Immature natural killer cell (primary cell): ENCODE results near the gene COX20. TPM values are rescaled to one million over a fixed set of nuclear protein-coding genes. Genes with fewer than 3 reads are reported as not detected.

Source experiments
- DNase-seq, 3 donors: peaks; one replicate each; pipeline ENCODE4 v3.0.0; 2022; ENCODE audit warnings: mixed read lengths in 1 of 3
- H3K27ac Mint-ChIP-seq, 6 donors: one replicate each; pipeline ENCODE4 v1.8.0; 2020; ENCODE audit warnings: mixed read lengths in 6 of 6, mild to moderate bottlenecking in 5 of 6, inconsistent platforms in 4 of 6, moderate library complexity in 3 of 6
- H3K27me3 Mint-ChIP-seq, 3 donors: one replicate each; pipeline ENCODE4 v1.8.0; 2020 to 2021; ENCODE audit warnings: low read depth in 3 of 3, mild to moderate bottlenecking in 3 of 3, mixed read lengths in 3 of 3, moderate library complexity in 3 of 3, inconsistent platforms in 1 of 3
- H3K36me3 Mint-ChIP-seq, 3 donors: one replicate each; pipeline ENCODE4 v1.8.0; 2020; ENCODE audit warnings: mixed read lengths in 3 of 3, inconsistent platforms in 2 of 3, mild to moderate bottlenecking in 2 of 3
- H3K4me1 Mint-ChIP-seq, 2 donors: one replicate each; pipeline ENCODE4 v1.8.0; 2020; ENCODE audit warnings: inconsistent platforms in 2 of 2, mild to moderate bottlenecking in 2 of 2, mixed read lengths in 2 of 2, moderate library complexity in 1 of 2
- H3K4me3 Mint-ChIP-seq, 5 donors: one replicate each; pipeline ENCODE4 v1.8.0; 2020; ENCODE audit warnings: mild to moderate bottlenecking in 5 of 5, mixed read lengths in 5 of 5, inconsistent platforms in 3 of 5, moderate library complexity in 3 of 5
- H3K9me3 Mint-ChIP-seq, 6 donors: one replicate each; pipeline ENCODE4 v1.8.0; 2020; ENCODE audit warnings: mild to moderate bottlenecking in 6 of 6, mixed read lengths in 6 of 6, inconsistent platforms in 4 of 6, moderate library complexity in 3 of 6
- polyA plus RNA-seq, 3 donors: library from polyadenylated mRNA; unstranded; fragments of 300-500 nt; fragmentation: Illumina TruSeq; gene quantifications; one replicate each; pipeline ENCODE4 v1.2.3, GENCODE V29; 2021

COX20 gene
- polyA plus RNA-seq, 3 donors from 2014 or later, result 41.5 to 57.4 (median 43.8) TPM

- Mint-ChIP-seq H3K27me3 (peaks cover 30 to 39% (median 38%) of the 10 kb centered on the region in 3 donors), H3K27ac (peak overlapping the region; percentile 94 to 99 (median 98)), H3K4me3 (peak overlapping the region; percentile 87 to 96 (median 92)), H3K9me3 (no peaks in the 10 kb centered on the region), H3K36me3 (peaks cover 16 to 27% (median 22%) of the 10 kb centered on the region in 3 donors), H3K4me1 (peaks cover 56 to 74% of the 10 kb centered on the region in 2 donors)
- DNase-seq, result peak; percentile 91 to 95 (median 94)
These were observed 27.4 kb downstream of the COX20 start for GRCh38 chr1:244862699-244863490.

GRCh38 chr1:244863491-244864252 lies 28.2 kb downstream of the COX20 start:
- Mint-ChIP-seq H3K27me3 (peaks cover 30 to 40% (median 39%) of the 10 kb centered on the region in 3 donors), H3K36me3 (peaks cover 9 to 19% (median 19%) of the 10 kb centered on the region in 3 donors), H3K27ac (peak overlapping the region; percentile 95 to 99 (median 98)), H3K4me1 (peaks cover 52 to 67% of the 10 kb centered on the region in 2 donors), H3K9me3 (no peaks in the 10 kb centered on the region), H3K4me3 (peak overlapping the region; percentile 92 to 96 (median 92))
- DNase-seq, result no peak

GRCh38 chr1:244864253-244865027 lies 29.0 kb downstream of the COX20 start, which contains the start of gene HNRNPU:
Gene HNRNPU, minus strand, starts transcription at chr1:244864543. Its CDS starts 236 bp downstream, at chr1:244864307.
- Mint-ChIP-seq H3K27ac (peak within 1 kb of the TSS; percentile 95 to 98 (median 98)), H3K36me3 (peaks cover 7 to 14% (median 13%) of the 10 kb centered on the region in 3 donors), H3K4me3 (peak within 1 kb of the TSS; percentile 92 to 95 (median 92)), H3K9me3 (no peaks in the 10 kb centered on the region), H3K4me1 (peaks cover 55 to 67% of the 10 kb centered on the region in 2 donors), H3K27me3 (peaks cover 30 to 40% (median 40%) of the 10 kb centered on the region in 3 donors)
- DNase-seq, result peak; percentile 97 to 98 (median 97)

DNA sequence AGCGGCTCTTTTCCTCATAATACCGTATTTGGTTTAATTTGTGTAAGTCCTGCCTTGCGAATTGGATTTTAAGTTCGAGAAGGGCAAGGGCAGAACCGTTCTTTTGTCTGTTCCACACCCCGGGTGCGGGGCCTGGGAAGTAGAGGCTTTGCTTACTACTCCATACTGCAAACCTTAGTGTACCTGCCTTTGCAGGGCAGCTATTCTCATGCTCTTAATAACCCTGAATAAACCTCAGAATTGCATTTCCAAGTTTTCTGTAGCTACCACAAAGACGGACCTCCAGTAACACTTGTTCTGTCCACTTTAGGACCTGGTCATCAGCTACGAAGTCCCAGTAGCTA lies 29.5 kb downstream of the COX20 start:
- DNase-seq, result no peak
- Mint-ChIP-seq H3K9me3 (no peaks in the 10 kb centered on the region), H3K4me1 (peaks cover 56 to 67% of the 10 kb centered on the region in 2 donors), H3K4me3 (peak overlapping the region; percentile 92 to 95 (median 92)), H3K27ac (peak overlapping the region; percentile 95 to 98 (median 98)), H3K27me3 (peaks cover 30 to 40% (median 40%) of the 10 kb centered on the region in 3 donors), H3K36me3 (peaks cover 7 to 13% (median 13%) of the 10 kb centered on the region in 3 donors)

GRCh38 chr1:244865820-244866219 lies 30.4 kb downstream of the COX20 start:
- H3K9me3 Mint-ChIP-seq, result no peaks in the 10 kb centered on the region
- peaks cover 0 to 10% (median 6%) of the 10 kb centered on the region in 3 donors for H3K36me3 Mint-ChIP-seq
- H3K27ac Mint-ChIP-seq, result peak overlapping the region; percentile 95 to 98 (median 98)
- DNase-seq, result no peak
- H3K27me3 Mint-ChIP-seq, result peaks cover 30 to 40% (median 37%) of the 10 kb centered on the region in 3 donors
- H3K4me3 Mint-ChIP-seq, result peak overlapping the region in 2 of 5 donors; percentile 92
- H3K4me1 Mint-ChIP-seq, result peaks cover 54 to 63% of the 10 kb centered on the region in 2 donors

DNA sequence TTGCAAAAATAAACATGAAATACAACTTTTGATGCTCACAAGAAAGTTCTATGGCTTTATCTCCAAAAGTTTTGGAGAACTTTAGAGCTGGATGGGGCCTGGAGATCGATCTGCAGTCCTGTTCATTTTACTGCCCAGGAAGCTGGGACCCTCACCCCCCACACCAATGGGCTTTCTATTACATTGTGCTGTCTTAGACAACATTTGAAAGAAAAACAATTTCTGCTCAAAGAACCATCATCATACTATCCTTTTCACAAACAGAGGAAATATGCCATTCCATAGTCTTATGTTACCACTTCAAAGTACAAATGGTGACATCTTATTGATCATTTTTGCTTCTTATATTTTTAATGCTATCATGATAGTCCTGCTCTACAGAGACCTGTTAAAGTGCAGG lies 30.9 kb downstream of the COX20 start:
- H3K4me1 Mint-ChIP-seq, result peaks cover 49 to 58% of the 10 kb centered on the region in 2 donors
- H3K9me3 Mint-ChIP-seq, result no peaks in the 10 kb centered on the region
- H3K4me3 Mint-ChIP-seq, result peak overlapping the region in 2 of 5 donors; percentile 18 to 32
- H3K27me3 Mint-ChIP-seq, result peaks cover 30 to 38% (median 34%) of the 10 kb centered on the region in 3 donors
- peaks cover 0 to 7% (median 3%) of the 10 kb centered on the region in 3 donors for H3K36me3 Mint-ChIP-seq
- peak overlapping the region in 5 of 6 donors; percentile 41 to 98 (median 95) for H3K27ac Mint-ChIP-seq
- no peak for DNase-seq

GRCh38 chr1:244868484-244869363 lies 33.3 kb downstream of the COX20 start:
- peak overlapping the region in 2 of 5 donors; percentile 23 to 49 for H3K4me3 Mint-ChIP-seq
- no peaks in the 10 kb centered on the region for H3K9me3 Mint-ChIP-seq
- no peak for DNase-seq
- H3K4me1 Mint-ChIP-seq, result peaks cover 38 to 43% of the 10 kb centered on the region in 2 donors
- H3K27me3 Mint-ChIP-seq, result peaks cover 13 to 18% (median 15%) of the 10 kb centered on the region in 3 donors
- peak overlapping the region; percentile 3 to 91 (median 86) for H3K27ac Mint-ChIP-seq
- H3K36me3 Mint-ChIP-seq, result no peaks in the 10 kb centered on the region

DNA sequence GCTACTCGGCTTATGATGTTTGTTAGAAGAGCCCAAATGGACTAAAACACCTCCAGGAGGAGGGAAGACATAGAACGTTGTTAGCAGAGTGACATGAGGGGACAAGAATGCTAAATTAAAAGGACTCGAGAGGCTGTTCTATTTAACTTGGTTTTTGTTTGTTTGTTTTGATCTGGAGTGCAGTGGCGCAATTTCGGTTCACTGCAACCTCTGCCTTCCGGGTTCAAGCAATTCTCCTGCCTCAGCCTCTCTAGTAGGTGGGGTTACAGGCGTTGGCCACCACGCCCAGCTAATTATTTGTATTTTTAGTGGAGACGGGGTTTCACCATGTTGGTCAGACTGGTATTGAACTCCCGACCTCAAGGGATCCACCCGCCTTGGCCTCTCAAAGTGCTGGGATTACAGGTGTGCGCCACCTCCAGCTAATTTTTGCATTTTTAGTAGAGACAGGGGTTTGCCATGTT lies 33.9 kb downstream of the COX20 start:
- no peaks in the 10 kb centered on the region for H3K36me3 Mint-ChIP-seq
- no peak for DNase-seq
- no peaks in the 10 kb centered on the region for H3K9me3 Mint-ChIP-seq
- peak overlapping the region in 4 of 5 donors; percentile 49 to 85 (median 70) for H3K4me3 Mint-ChIP-seq
- H3K27ac Mint-ChIP-seq, result peak overlapping the region; percentile 85 to 92 (median 90)
- H3K27me3 Mint-ChIP-seq, result peaks cover 6 to 11% (median 8%) of the 10 kb centered on the region in 3 donors
- H3K4me1 Mint-ChIP-seq, result peaks cover 38 to 43% of the 10 kb centered on the region in 2 donors

- Mint-ChIP-seq H3K4me3 (peak overlapping the region in 4 of 5 donors; percentile 59 to 85 (median 74)), H3K27ac (peak overlapping the region; percentile 78 to 92 (median 90)), H3K36me3 (no peaks in the 10 kb centered on the region), H3K4me1 (peaks cover 34 to 39% of the 10 kb centered on the region in 2 donors), H3K27me3 (peaks cover 3 to 5% (median 4%) of the 10 kb centered on the region in 3 donors), H3K9me3 (no peaks in the 10 kb centered on the region)
- DNase-seq, result no peak
These were observed 34.5 kb downstream of the COX20 start for GRCh38 chr1:244869950-244870349.

GRCh38 chr1:244874974-244875579 lies 39.6 kb downstream of the COX20 start:
- Mint-ChIP-seq H3K4me1 (peaks cover 4 to 6% of the 10 kb centered on the region in 2 donors), H3K4me3 (no peak overlapping the region), H3K36me3 (no peaks in the 10 kb centered on the region), H3K27ac (no peak overlapping the region), H3K9me3 (no peaks in the 10 kb centered on the region), H3K27me3 (peaks cover 2 to 3% (median 3%) of the 10 kb centered on the region in 3 donors)
- no peak for DNase-seq

- Mint-ChIP-seq H3K9me3 (no peaks in the 10 kb centered on the region), H3K4me1 (no peaks in the 10 kb centered on the region), H3K36me3 (no peaks in the 10 kb centered on the region), H3K27ac (no peak overlapping the region), H3K4me3 (no peak overlapping the region), H3K27me3 (peaks cover 2 to 8% (median 3%) of the 10 kb centered on the region in 3 donors)
- no peak for DNase-seq
These were observed 40.9 kb downstream of the COX20 start for GRCh38 chr1:244876228-244876910.
